Measurements from ENCODE around the gene H2BK1.

DNA sequence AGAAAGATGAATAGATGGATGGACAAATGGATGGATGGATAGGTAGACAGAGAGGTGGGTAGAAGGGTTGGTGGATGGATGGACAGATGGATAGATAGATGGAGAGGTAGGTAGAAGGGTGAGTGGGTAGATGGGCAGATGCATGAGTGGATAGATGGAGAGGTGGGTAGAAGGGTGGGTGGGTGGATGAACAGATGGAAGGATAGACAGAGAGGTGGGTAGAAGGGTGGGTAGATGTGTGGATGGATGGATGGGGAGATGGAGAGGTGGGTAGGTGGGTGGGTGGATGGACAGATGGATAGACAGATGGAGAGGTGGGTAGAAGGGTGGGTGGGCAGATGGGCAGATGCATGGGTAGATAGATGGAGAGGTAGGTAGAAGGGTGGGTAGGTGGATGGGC, 12.4 kb downstream of the H2BK1 start:
- TF ChIP-seq, protein P1, sequence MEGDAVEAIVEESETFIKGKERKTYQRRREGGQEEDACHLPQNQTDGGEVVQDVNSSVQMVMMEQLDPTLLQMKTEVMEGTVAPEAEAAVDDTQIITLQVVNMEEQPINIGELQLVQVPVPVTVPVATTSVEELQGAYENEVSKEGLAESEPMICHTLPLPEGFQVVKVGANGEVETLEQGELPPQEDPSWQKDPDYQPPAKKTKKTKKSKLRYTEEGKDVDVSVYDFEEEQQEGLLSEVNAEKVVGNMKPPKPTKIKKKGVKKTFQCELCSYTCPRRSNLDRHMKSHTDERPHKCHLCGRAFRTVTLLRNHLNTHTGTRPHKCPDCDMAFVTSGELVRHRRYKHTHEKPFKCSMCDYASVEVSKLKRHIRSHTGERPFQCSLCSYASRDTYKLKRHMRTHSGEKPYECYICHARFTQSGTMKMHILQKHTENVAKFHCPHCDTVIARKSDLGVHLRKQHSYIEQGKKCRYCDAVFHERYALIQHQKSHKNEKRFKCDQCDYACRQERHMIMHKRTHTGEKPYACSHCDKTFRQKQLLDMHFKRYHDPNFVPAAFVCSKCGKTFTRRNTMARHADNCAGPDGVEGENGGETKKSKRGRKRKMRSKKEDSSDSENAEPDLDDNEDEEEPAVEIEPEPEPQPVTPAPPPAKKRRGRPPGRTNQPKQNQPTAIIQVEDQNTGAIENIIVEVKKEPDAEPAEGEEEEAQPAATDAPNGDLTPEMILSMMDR (IDR thresholded peaks at IDR 0.05) = no peak
- no peak for TF ChIP-seq POLR2A (IDR thresholded peaks at IDR 0.05; ENCODE audit: low read depth)
- TF ChIP-seq EP300 (IDR thresholded peaks at IDR 0.05) = no peak
- no peak for TF ChIP-seq POLR2AphosphoS5 (IDR thresholded peaks at IDR 0.05)

All from esophagus muscularis mucosa (tissue), 4 donors.